ENCODE data around the gene NUP54.

Gene NUP54

DNA sequence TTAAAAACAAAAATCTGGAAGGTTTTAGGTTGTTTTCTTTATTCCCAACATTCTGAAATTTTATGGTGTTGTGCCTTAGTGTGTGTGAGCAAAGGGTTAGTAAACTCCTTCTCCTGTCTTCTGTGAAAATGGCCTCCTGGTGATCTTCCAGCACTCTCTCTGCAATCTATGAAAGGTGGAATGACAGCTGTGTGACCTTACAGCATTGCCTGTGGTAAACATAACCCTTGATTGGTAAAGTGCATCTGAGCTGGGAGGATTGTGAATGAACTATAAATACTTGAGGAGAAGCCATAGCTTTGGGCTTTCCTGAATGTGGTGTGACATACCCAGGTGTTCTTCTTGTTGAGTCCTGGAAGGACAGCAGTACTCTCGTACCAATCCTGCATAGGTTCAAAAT is 63.7 kb downstream of the NUP54 start:
- no peak for DNase-seq
- no peaks in the 10 kb centered on the region for H3K9me3 ChIP-seq (replicated peaks; ENCODE audit: insufficient read depth, low read length)
- no peaks in the 10 kb centered on the region for H3K4me1 ChIP-seq (ENCODE audit: low read length)
- H3K4me3 ChIP-seq (ENCODE audit: low read length) = no peak overlapping the region
- H3K36me3 ChIP-seq (replicated peaks; ENCODE audit: insufficient read depth, low read length) = no peaks in the 10 kb centered on the region
- no peak overlapping the region for H3K9ac ChIP-seq (ENCODE audit: low read length)
- no peaks in the 10 kb centered on the region for H3K9me2 ChIP-seq (replicated peaks; ENCODE audit: insufficient read depth, low read length)
- H3K27ac ChIP-seq (ENCODE audit: low read length) = no peak overlapping the region
- H4K20me1 ChIP-seq (ENCODE audit: insufficient read depth, low read length) = no peaks in the 10 kb centered on the region
- no peak for TF ChIP-seq CTCF (IDR thresholded peaks at IDR 0.05; ENCODE audit: low read length)
- TF ChIP-seq EZH2phosphoT487 (IDR thresholded peaks at IDR 0.05; ENCODE audit: low read length) = no peak
- no peak for TF ChIP-seq EZH2 (optimal IDR thresholded peaks at IDR 0.05; ENCODE audit: low read depth, low read length)
- no peak overlapping the region for H2AFZ ChIP-seq (ENCODE audit: low read length)
- H3K79me2 ChIP-seq (ENCODE audit: low read length) = no peaks in the 10 kb centered on the region
- H3K4me2 ChIP-seq (ENCODE audit: low read depth, low read length) = no peak overlapping the region
- H3K27me3 ChIP-seq (replicated peaks; ENCODE audit: insufficient read depth, low read length) = no peaks in the 10 kb centered on the region
- no peaks in the 10 kb centered on the region for H3F3A ChIP-seq (ENCODE audit: insufficient read depth, low read length)

DNA sequence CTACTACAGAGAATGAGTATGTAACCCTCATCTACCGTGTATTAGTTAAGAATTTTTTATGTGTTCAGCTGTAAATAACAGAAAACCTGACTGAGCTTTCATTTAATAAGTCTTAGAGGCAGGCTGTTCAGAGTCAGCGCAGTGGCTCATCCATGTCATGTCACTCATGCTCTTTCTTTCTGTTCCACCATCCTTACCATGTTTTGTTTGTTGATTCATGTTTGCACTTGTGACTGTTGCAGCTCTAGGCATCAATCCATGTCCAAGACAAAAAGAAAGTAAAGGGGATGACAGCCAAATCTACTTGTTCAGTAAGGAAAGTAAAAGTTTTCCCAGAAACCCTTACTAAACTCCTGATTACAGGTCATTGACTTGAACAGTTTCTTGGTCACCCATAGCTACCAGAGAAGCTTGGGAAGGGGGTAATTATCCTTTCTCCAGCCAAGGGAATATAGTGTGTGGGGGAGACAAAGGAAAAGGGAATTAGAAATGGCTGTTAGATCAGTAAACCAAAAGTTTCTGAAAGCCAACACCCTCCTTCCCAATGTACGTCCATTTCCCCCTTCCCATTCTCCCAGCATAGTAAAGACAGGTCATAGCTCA is 64.7 kb downstream of the NUP54 start:
- Histone ChIP-seq H3F3A (ENCODE audit: insufficient read depth, low read length) (no peaks in the 10 kb centered on the region), H3K4me2 (ENCODE audit: low read depth, low read length) (no peak overlapping the region), H3K9ac (ENCODE audit: low read length) (no peak overlapping the region), H3K4me1 (ENCODE audit: low read length) (no peaks in the 10 kb centered on the region), H3K79me2 (ENCODE audit: low read length) (no peaks in the 10 kb centered on the region), H4K20me1 (ENCODE audit: insufficient read depth, low read length) (no peaks in the 10 kb centered on the region), H2AFZ (ENCODE audit: low read length) (no peak overlapping the region), H3K9me2 (replicated peaks; ENCODE audit: insufficient read depth, low read length) (no peaks in the 10 kb centered on the region), H3K36me3 (replicated peaks; ENCODE audit: insufficient read depth, low read length) (no peaks in the 10 kb centered on the region), H3K27me3 (replicated peaks; ENCODE audit: insufficient read depth, low read length) (no peaks in the 10 kb centered on the region), H3K27ac (ENCODE audit: low read length) (no peak overlapping the region), H3K4me3 (ENCODE audit: low read length) (no peak overlapping the region), H3K9me3 (replicated peaks; ENCODE audit: insufficient read depth, low read length) (no peaks in the 10 kb centered on the region)
- no peak for DNase-seq
- no peak for TF ChIP-seq EZH2phosphoT487 (IDR thresholded peaks at IDR 0.05; ENCODE audit: low read length)
- no peak for TF ChIP-seq EZH2 (optimal IDR thresholded peaks at IDR 0.05; ENCODE audit: low read depth, low read length)
- no peak for TF ChIP-seq CTCF (IDR thresholded peaks at IDR 0.05; ENCODE audit: low read length)

GRCh38 chr4:76078033-76078613 is 70.1 kb downstream of the NUP54 start:
- Histone ChIP-seq H2AFZ (ENCODE audit: low read length) (no peak overlapping the region), H4K20me1 (ENCODE audit: insufficient read depth, low read length) (no peaks in the 10 kb centered on the region), H3K36me3 (replicated peaks; ENCODE audit: insufficient read depth, low read length) (no peaks in the 10 kb centered on the region), H3K9me2 (replicated peaks; ENCODE audit: insufficient read depth, low read length) (no peaks in the 10 kb centered on the region), H3F3A (ENCODE audit: insufficient read depth, low read length) (no peaks in the 10 kb centered on the region), H3K27ac (ENCODE audit: low read length) (no peak overlapping the region), H3K9ac (ENCODE audit: low read length) (no peak overlapping the region), H3K4me2 (ENCODE audit: low read depth, low read length) (no peak overlapping the region), H3K9me3 (replicated peaks; ENCODE audit: insufficient read depth, low read length) (no peaks in the 10 kb centered on the region), H3K4me1 (ENCODE audit: low read length) (no peaks in the 10 kb centered on the region), H3K79me2 (ENCODE audit: low read length) (no peaks in the 10 kb centered on the region), H3K27me3 (replicated peaks; ENCODE audit: insufficient read depth, low read length) (no peaks in the 10 kb centered on the region), H3K4me3 (ENCODE audit: low read length) (no peak overlapping the region)
- no peak for DNase-seq
- no peak for TF ChIP-seq CTCF (IDR thresholded peaks at IDR 0.05; ENCODE audit: low read length)
- TF ChIP-seq EZH2 (optimal IDR thresholded peaks at IDR 0.05; ENCODE audit: low read depth, low read length) = no peak
- TF ChIP-seq EZH2phosphoT487 (IDR thresholded peaks at IDR 0.05; ENCODE audit: low read length) = no peak
